ENCODE results near the gene NR4A3.

DNA sequence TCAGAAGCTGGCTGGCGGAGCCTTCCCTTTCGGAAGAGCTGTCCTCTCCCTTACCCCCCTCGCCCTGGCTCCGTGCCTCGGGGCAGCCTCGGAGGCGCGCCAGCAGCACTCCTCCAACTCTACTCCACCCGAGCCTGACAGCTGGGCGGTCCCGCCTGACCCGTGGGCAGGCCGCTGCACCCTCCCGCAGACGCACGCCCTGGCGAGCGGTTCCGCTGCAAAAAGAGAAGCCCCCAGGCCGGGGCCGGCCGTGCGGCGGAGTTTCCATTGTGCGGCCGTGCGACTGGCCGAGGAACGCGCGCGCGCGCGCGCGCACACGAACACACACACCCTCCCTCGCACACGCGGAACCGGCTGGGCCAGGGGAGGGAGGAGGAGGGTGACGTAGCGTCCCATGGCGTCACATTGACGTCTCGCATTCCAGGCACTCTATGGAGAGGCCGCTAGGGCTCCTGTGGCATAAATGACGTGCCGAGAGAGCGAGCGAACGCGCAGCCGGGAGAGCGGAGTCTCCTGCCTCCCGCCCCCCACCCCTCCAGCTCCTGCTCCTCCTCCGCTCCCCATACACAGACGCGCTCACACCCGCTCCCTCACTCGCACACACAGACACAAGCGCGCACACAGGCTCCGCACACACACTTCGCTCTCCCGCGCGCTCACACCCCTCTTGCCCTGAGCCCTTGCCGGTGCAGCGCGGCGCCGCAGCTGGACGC, at the start of gene NR4A3:
- TF ChIP-seq, protein P1, sequence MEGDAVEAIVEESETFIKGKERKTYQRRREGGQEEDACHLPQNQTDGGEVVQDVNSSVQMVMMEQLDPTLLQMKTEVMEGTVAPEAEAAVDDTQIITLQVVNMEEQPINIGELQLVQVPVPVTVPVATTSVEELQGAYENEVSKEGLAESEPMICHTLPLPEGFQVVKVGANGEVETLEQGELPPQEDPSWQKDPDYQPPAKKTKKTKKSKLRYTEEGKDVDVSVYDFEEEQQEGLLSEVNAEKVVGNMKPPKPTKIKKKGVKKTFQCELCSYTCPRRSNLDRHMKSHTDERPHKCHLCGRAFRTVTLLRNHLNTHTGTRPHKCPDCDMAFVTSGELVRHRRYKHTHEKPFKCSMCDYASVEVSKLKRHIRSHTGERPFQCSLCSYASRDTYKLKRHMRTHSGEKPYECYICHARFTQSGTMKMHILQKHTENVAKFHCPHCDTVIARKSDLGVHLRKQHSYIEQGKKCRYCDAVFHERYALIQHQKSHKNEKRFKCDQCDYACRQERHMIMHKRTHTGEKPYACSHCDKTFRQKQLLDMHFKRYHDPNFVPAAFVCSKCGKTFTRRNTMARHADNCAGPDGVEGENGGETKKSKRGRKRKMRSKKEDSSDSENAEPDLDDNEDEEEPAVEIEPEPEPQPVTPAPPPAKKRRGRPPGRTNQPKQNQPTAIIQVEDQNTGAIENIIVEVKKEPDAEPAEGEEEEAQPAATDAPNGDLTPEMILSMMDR (IDR thresholded peaks at IDR 0.05 in 8 of 11, conservative IDR thresholded peaks at IDR 0.05 in 3 of 11) = peak; percentile 8 to 72 (median 48)
- peak in 1 of 3 donors; percentile 61 for TF ChIP-seq POLR2A (IDR thresholded peaks at IDR 0.05)
